ENCODE data around the gene CA5A. TPM values are rescaled to one million over a fixed set of nuclear protein-coding genes. Genes with fewer than 3 reads are reported as not detected.

Gene CA5A
- total and polyA plus RNA-seq, 2 of the 13 experiments (the other 11 are each of a cell fraction or from before 2014, with no cell fraction given): 66.8 to 106 TPM

DNA sequence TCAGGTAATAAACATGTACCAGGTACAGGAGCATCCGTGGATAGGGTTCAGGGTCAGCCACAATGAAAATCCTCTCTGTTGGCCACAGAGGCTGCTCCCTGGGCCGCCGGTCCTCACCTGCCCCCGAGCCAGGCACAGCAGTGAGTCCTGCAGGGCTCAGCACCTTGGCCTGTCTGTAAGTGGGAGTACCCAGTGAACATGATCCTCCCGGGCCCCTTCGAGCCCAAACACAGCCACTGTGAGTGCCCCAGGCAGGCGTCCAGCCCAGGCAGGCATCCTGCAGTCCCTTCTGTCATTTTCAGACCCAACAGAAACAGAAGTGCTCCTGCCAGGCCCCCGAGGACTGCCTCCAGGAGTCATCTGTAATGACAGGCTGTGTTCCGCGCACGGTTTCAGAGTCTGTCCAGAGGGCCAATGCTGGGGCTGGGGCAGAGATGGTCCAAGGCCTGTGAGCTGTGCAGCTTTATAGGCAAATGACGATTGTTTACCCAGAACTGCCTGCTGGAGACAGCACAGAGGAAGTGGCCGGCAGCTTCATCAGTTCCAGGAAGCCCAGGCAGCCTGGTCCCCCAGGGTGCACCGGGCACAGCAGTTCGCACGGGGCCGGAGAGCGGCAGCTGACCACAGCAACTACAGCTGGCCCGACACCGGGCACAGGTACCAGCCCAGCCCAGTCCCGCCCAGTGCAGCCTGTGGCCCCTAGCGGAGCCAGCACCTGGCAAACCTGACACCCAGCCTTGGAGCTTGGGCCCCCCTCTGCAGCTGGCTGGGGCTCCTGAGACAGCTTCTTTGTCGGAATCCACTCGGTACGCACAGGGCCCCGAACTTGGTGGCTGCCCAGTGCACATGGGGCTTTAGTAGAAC lies 80.2 kb downstream of the CA5A start (continued):
- TF ChIP-seq, protein P1, sequence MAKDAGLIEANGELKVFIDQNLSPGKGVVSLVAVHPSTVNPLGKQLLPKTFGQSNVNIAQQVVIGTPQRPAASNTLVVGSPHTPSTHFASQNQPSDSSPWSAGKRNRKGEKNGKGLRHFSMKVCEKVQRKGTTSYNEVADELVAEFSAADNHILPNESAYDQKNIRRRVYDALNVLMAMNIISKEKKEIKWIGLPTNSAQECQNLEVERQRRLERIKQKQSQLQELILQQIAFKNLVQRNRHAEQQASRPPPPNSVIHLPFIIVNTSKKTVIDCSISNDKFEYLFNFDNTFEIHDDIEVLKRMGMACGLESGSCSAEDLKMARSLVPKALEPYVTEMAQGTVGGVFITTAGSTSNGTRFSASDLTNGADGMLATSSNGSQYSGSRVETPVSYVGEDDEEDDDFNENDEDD (CRISPR knock-in tag; IDR thresholded peaks at IDR 0.05; ENCODE audit: borderline replicate concordance): no peak; the same call in 1 of the 2 replicates
- peak; percentile 39; the same call in 1 of the 2 replicates for TF ChIP-seq CREM (IDR thresholded peaks at IDR 0.05)
- no peak for TF ChIP-seq CREM (CRISPR knock-in tag; IDR thresholded peaks at IDR 0.05)
- TF ChIP-seq KDM5B (CRISPR knock-in tag; IDR thresholded peaks at IDR 0.05; ENCODE audit: borderline replicate concordance): no peak; the same call in 1 of the 2 replicates
- TF ChIP-seq ZSCAN31 (CRISPR knock-in tag; IDR thresholded peaks at IDR 0.05; ENCODE audit: low read depth): 0 out of 2 replicates have a peak, but pooled peaks have one; percentile 40
- TF ChIP-seq ZNF343 (CRISPR knock-in tag; IDR thresholded peaks at IDR 0.05): no peak; the same call in 1 of the 2 replicates
- TF ChIP-seq, protein P2, sequence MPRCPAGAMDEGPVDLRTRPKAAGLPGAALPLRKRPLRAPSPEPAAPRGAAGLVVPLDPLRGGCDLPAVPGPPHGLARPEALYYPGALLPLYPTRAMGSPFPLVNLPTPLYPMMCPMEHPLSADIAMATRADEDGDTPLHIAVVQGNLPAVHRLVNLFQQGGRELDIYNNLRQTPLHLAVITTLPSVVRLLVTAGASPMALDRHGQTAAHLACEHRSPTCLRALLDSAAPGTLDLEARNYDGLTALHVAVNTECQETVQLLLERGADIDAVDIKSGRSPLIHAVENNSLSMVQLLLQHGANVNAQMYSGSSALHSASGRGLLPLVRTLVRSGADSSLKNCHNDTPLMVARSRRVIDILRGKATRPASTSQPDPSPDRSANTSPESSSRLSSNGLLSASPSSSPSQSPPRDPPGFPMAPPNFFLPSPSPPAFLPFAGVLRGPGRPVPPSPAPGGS (CRISPR knock-in tag; IDR thresholded peaks at IDR 0.05): no peak
- TF ChIP-seq PTBP1 (IDR thresholded peaks at IDR 0.05; ENCODE audit: low read depth, low read length, poor library complexity, severe bottlenecking): no peak
- peak; percentile 94 for TF ChIP-seq MED1 (CRISPR knock-in tag; IDR thresholded peaks at IDR 0.05)
- no peak for TF ChIP-seq DMAP1 (CRISPR knock-in tag; IDR thresholded peaks at IDR 0.05)
- no peak for TF ChIP-seq SRF (IDR thresholded peaks at IDR 0.05; ENCODE audit: low read depth, low read length)
- 0 out of 2 replicates have a peak, but pooled peaks have one; percentile 54 for TF ChIP-seq NKX3-1 (CRISPR knock-in tag; IDR thresholded peaks at IDR 0.05)
- 0 out of 2 replicates have a peak, but pooled peaks have one; percentile 59 for TF ChIP-seq PITX1 (CRISPR knock-in tag; IDR thresholded peaks at IDR 0.05)
- TF ChIP-seq ZNF431 (CRISPR knock-in tag; IDR thresholded peaks at IDR 0.05; ENCODE audit: borderline replicate concordance, low read depth): no peak
- TF ChIP-seq U2AF1 (optimal IDR thresholded peaks at IDR 0.05; ENCODE audit: low read depth, low read length): peak; percentile 69
- no peak for TF ChIP-seq ZNF891 (CRISPR knock-in tag; IDR thresholded peaks at IDR 0.05)
- no peak for TF ChIP-seq GATA4 (IDR thresholded peaks at IDR 0.05; ENCODE audit: borderline replicate concordance, low read depth)
- TF ChIP-seq ZSCAN30 (CRISPR knock-in tag; IDR thresholded peaks at IDR 0.05): no peak
- no peak for TF ChIP-seq HNF4G (IDR thresholded peaks at IDR 0.05; ENCODE audit: borderline replicate concordance, low read depth, low read length)
- no peak for TF ChIP-seq HNF4G (CRISPR knock-in tag; IDR thresholded peaks at IDR 0.05; ENCODE audit: borderline replicate concordance, low read depth)
- TF ChIP-seq WIZ (CRISPR knock-in tag; IDR thresholded peaks at IDR 0.05): no peak
- peak; percentile 62 for TF ChIP-seq MEF2D (CRISPR knock-in tag; IDR thresholded peaks at IDR 0.05)
- no peak for TF ChIP-seq PCBP2 (optimal IDR thresholded peaks at IDR 0.05; ENCODE audit: low read depth, low read length, poor library complexity, severe bottlenecking)
- TF ChIP-seq NR3C1 (CRISPR knock-in tag; IDR thresholded peaks at IDR 0.05): no peak
- TF ChIP-seq ZNF569 (CRISPR knock-in tag; IDR thresholded peaks at IDR 0.05; ENCODE audit: borderline replicate concordance): no peak
- no peak for TF ChIP-seq ZNF749 (CRISPR knock-in tag; IDR thresholded peaks at IDR 0.05; ENCODE audit: borderline replicate concordance)
- no peak for TF ChIP-seq FIP1L1 (IDR thresholded peaks at IDR 0.05; ENCODE audit: borderline replicate concordance, insufficient read depth, low read depth, low read length)
- no peak; the same call in 1 of the 2 replicates for TF ChIP-seq ZNF558 (CRISPR knock-in tag; IDR thresholded peaks at IDR 0.05; ENCODE audit: borderline replicate concordance)
- TF ChIP-seq ZSCAN21 (CRISPR knock-in tag; IDR thresholded peaks at IDR 0.05; ENCODE audit: borderline replicate concordance): peak; percentile 71; the same call in 1 of the 2 replicates
- no peak for TF ChIP-seq SNAPC2 (CRISPR knock-in tag; IDR thresholded peaks at IDR 0.05)
